Small intestine (tissue), 7 donors: ENCODE results near the gene ZNF358. TPM values are rescaled to one million over a fixed set of nuclear protein-coding genes. Genes with fewer than 3 reads are reported as not detected.

Experiments
- DNase-seq, 2 donors: peaks; one replicate each; pipeline versions ENCODE4 v3.0.0 to v3.0.0-alpha.2; 2013
- FAIRE-seq: peaks from 2 replicates; lab custom pipeline; 2012; peaks lifted over from hg19 to GRCh38; lab: Jason Lieb, UNC
- H3K27ac ChIP-seq, 3 donors: one replicate each; pipeline ENCODE4 v1.5.1; 2013; ENCODE audit warnings: low read length in 2 of 3, mild to moderate bottlenecking in 2 of 3, control low read depth in 1 of 3, inconsistent platforms in 1 of 3, low read depth in 1 of 3, moderate library complexity in 1 of 3
- H3K27me3 ChIP-seq, 3 donors: one replicate each; pipeline ENCODE4 v1.6.1; 2013; ENCODE audit warnings: low read length in 3 of 3, inconsistent platforms in 1 of 3; ENCODE audit not compliant: control insufficient read depth in 3 of 3, insufficient read depth in 3 of 3
- H3K36me3 ChIP-seq, 3 donors: one replicate each; pipeline ENCODE4 v1.6.1; 2013; ENCODE audit warnings: low read length in 3 of 3, inconsistent platforms in 1 of 3, low read depth in 1 of 3, mild to moderate bottlenecking in 1 of 3, moderate library complexity in 1 of 3; ENCODE audit not compliant: control insufficient read depth in 3 of 3, insufficient read depth in 2 of 3
- H3K4me1 ChIP-seq, 3 donors: one replicate each; pipeline ENCODE4 v1.6.1; 2013; ENCODE audit warnings: low read length in 2 of 3, inconsistent platforms in 1 of 3, low read depth in 1 of 3, mild to moderate bottlenecking in 1 of 3, moderate library complexity in 1 of 3; ENCODE audit not compliant: control insufficient read depth in 3 of 3, insufficient read depth in 2 of 3
- H3K4me3 ChIP-seq, 3 donors: one replicate each; pipeline ENCODE4 v1.5.1; 2013; ENCODE audit warnings: low read length in 3 of 3, control low read depth in 1 of 3, inconsistent platforms in 1 of 3, low read depth in 1 of 3, mild to moderate bottlenecking in 1 of 3, moderate library complexity in 1 of 3
- H3K9me3 ChIP-seq, 2 donors: one replicate each; pipeline ENCODE4 v1.6.1; 2013; ENCODE audit warnings: low read depth in 1 of 2, low read length in 1 of 2; ENCODE audit not compliant: control insufficient read depth in 2 of 2, insufficient read depth in 1 of 2
- WGBS, 3 donors: extraction: QIAGEN DNeasy Blood & Tissue Kit; methylation state at CpG; one replicate each; pipeline ENCODE4 v1.1.7; 2013; 5-methylcytosine and 5-hydroxymethylcytosine counted together
- polyA plus RNA-seq, 4 donors: library from polyadenylated mRNA; stranded (reverse) in 3 of 4; unstranded in 1 of 4; fragments of 200-250 nt in 3 of 4; fragments of 120-200 nt in 1 of 4; gene quantifications; one replicate each; pipeline versions ENCODE4 v1.2.1 to v1.2.3, GENCODE V29; 2013
- donor health status: healthy with polysubstance abuse.
- donor health status: control.
- donor health status: control.
- donor health status: Bipolar disorder and iron deficiency.
- donor health status: healthy.

Gene ZNF358
- polyA plus RNA-seq, 4 donors: 37.3 to 77.5 (median 71.9) TPM

DNA sequence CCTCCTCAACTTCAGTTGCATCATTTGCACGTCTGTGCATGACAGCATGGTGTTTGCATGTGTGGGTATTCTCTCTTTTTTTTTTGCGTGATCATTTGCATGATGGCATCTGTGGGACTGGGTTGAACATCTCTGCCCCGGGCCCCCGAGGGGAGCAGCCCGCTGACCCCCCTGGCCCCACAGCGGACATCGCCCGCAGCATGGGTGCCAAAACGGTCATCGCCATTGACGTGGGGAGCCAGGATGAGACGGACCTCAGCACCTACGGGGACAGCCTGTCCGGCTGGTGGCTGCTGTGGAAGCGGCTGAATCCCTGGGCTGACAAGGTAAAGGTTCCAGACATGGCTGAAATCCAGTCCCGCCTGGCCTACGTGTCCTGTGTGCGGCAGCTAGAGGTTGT is 42.8 kb downstream of the ZNF358 start:
- peaks cover 10 to 72% (median 32%) of the 10 kb centered on the region in 3 donors for H3K36me3 ChIP-seq
- peaks cover 0 to 3% of the 10 kb centered on the region in 2 donors for H3K9me3 ChIP-seq
- H3K4me3 ChIP-seq: no peak overlapping the region
- WGBS, 3 donors: 93 to 98% (median 94%) methylated on average over 17 to 18 of the region's 18 CpGs
- H3K27me3 ChIP-seq: no peaks in the 10 kb centered on the region
- FAIRE-seq (no peak), DNase-seq (no peak)
- H3K4me1 ChIP-seq: no peaks in the 10 kb centered on the region
- no peak overlapping the region for H3K27ac ChIP-seq

DNA sequence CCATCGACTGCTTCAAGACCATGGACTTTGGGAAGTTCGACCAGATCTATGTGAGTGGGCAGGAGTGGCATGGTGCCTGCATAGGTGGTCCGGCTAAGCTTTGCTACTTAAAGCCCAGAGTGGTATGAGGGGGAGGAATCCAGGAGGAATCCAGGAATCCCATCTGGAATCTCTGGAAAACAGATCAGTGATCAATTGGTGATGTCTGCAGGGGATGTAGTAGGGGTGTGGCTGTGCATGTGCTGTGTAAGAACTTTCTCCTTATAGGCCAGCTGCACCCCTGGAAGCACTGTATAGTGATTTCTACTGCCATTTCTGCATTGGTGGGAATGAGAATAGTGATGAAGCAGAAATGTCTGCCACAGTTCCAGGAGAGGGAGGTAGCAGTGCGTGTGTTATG is 43.2 kb downstream of the ZNF358 start:
- FAIRE-seq (no peak), DNase-seq (no peak)
- H3K27ac ChIP-seq: no peak overlapping the region
- no peaks in the 10 kb centered on the region for H3K27me3 ChIP-seq
- no peaks in the 10 kb centered on the region for H3K4me1 ChIP-seq
- peaks cover 10 to 69% (median 30%) of the 10 kb centered on the region in 3 donors for H3K36me3 ChIP-seq
- no peak overlapping the region for H3K4me3 ChIP-seq
- whole genome bisulfite sequencing, 3 donors: 57 to 96% (median 58%) methylated on average over 4 of the region's 4 CpGs
- H3K9me3 ChIP-seq: peaks cover 0 to 3% of the 10 kb centered on the region in 2 donors

DNA sequence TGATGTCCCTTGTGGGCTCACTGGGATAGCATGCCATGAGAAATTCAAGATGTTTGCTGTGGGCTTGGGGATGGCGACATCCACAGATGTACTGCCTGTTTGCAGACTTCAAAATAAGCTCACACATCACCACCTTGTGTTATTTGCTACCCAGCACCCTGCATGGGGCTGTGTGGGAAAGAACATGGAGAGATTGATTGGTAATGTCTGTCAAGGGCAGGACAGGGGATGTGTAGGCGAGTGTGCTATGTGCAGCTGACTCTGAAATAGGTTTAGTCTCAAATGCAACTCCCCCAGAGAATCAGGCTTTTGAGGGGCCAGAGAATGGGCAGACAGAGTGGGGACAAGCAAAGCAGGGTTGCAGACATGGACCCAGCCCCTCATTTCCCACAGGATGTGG is 44.4 kb downstream of the ZNF358 start:
- DNase-seq (no peak), FAIRE-seq (no peak)
- Histone ChIP-seq H3K27me3 (no peaks in the 10 kb centered on the region), H3K4me3 (no peak overlapping the region), H3K36me3 (peaks cover 10 to 58% (median 20%) of the 10 kb centered on the region in 3 donors), H3K9me3 (peaks cover 0 to 3% of the 10 kb centered on the region in 2 donors), H3K4me1 (no peaks in the 10 kb centered on the region), H3K27ac (no peak overlapping the region)
- 83 to 97% (median 93%) methylated on average over 2 of the region's 2 CpGs for WGBS, 3 donors

DNA sequence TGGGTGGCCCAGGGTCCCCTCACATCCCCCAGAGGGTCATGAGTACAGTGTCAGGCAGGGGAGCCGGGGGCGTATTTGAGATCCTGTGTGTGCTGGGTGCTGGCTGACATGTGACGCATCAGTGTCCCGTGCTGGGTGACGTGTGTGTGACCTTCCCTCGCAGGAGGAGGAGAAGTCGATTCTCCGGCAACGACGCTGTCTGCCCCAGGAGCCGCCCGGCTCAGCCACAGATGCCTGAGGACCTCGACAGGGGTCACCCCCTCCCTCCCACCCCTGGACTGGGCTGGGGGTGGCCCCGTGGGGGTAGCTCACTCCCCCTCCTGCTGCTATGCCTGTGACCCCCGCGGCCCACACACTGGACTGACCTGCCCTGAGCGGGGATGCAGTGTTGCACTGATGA is 45.4 kb downstream of the ZNF358 start:
- 87 to 96% (median 89%) methylated on average over 14 to 17 of the region's 17 CpGs for WGBS, 3 donors
- no peak for DNase-seq
- Histone ChIP-seq H3K9me3 (peaks cover 0 to 3% of the 10 kb centered on the region in 2 donors), H3K27me3 (no peaks in the 10 kb centered on the region), H3K4me3 (no peak overlapping the region), H3K36me3 (peaks cover 10 to 48% (median 19%) of the 10 kb centered on the region in 3 donors), H3K27ac (no peak overlapping the region), H3K4me1 (no peaks in the 10 kb centered on the region)
- no peak for FAIRE-seq

DNA sequence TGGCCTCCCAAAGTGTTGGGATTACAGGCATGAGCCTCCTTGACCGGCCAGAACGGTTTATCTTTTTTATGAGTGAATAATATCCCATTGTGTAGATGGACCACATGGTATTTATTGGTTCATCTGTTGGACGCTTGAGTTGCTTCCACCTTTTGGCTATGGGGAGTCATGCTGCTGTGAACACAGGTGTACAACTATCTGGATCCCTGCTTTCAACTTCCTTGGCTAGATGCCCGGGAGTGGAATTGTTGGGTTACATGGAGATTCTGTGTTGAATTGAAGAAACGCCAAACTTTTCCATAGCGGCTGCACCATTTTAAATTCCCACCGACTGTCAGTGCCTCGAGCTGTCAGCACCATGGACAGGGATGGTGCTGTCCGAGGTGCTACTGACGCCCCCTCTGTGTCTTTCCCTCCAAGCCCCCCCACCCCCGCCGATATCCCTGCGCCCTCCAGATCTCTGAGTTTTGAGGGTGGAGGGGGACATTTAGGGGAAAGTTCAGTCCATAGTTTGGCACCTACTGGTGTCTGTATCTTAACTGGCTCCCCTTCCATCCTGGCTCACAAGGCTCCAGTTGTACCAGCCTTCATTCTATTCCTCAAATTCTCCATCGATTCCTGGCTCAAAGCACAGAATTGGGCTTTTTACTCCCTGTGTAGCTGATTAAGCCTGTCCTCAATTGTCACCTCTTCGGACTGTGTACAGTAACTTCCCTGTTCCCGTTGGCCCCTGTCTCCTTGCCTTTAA is 46.9 kb downstream of the ZNF358 start:
- Histone ChIP-seq H3K27me3 (no peaks in the 10 kb centered on the region), H3K9me3 (peaks cover 0 to 3% of the 10 kb centered on the region in 2 donors), H3K27ac (no peak overlapping the region), H3K4me1 (no peaks in the 10 kb centered on the region), H3K36me3 (peaks cover 8 to 34% (median 10%) of the 10 kb centered on the region in 3 donors), H3K4me3 (no peak overlapping the region)
- WGBS, 3 donors: 38 to 67% (median 56%) methylated on average over 15 to 16 of the region's 16 CpGs
- peak in 1 of 2 donors; percentile 34 for DNase-seq
- no peak for FAIRE-seq

DNA sequence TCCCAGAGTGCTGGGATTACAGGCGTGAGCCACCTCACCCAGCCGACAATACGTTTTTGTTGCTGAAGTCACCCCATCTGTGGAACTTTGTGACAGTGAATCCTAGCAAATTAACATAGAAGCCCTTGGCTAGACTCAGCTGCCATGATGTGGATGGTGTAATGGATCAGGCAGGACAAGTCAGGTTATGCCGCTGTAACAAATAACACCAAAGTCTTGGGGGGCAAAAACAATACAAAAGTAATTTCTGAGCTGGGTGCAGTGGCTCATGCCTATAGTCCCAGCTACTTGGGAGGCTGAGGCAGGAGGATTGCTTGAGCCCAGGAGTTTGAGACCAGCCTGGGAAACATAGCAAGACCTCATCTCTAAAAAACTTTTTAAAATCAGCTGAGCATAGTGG is 49.0 kb downstream of the ZNF358 start:
- no peak for DNase-seq
- Histone ChIP-seq H3K4me1 (no peaks in the 10 kb centered on the region), H3K4me3 (no peak overlapping the region), H3K9me3 (peaks cover 0 to 3% of the 10 kb centered on the region in 2 donors), H3K27ac (no peak overlapping the region), H3K27me3 (no peaks in the 10 kb centered on the region), H3K36me3 (peaks cover 0 to 18% (median 7%) of the 10 kb centered on the region in 3 donors)
- FAIRE-seq: no peak
- WGBS, 3 donors: 91 to 96% (median 93%) methylated on average over 4 of the region's 4 CpGs

DNA sequence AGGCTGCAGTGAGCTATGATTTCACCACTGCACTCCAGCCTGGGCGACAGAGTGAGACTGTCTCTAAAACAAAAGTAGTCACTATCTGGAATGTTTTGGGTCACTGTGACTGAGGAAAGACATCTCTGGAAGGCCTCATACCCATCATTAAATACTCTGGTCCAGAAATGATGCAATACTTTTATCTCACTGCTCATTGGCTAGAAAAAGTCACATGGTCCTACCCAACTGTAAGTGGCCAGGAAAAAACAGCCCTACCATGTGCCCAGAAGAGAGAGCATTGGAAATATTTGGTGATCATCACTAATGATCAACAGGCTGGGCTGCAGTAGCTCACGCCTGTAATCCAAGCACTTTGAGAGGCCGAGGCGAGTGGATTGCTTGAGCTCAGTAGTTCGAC is 49.4 kb downstream of the ZNF358 start:
- WGBS, 3 donors: 76 to 90% (median 87%) methylated on average over 5 of the region's 5 CpGs
- H3K36me3 ChIP-seq: peaks cover 0 to 14% (median 7%) of the 10 kb centered on the region in 3 donors
- no peak for FAIRE-seq
- no peak overlapping the region for H3K27ac ChIP-seq
- no peak overlapping the region for H3K4me3 ChIP-seq
- no peaks in the 10 kb centered on the region for H3K4me1 ChIP-seq
- H3K27me3 ChIP-seq: no peaks in the 10 kb centered on the region
- DNase-seq: no peak
- no peaks in the 10 kb centered on the region for H3K9me3 ChIP-seq
